Measurements from ENCODE around the gene CNGA4.

GRCh38 chr11:6285019-6285418 is 46.1 kb downstream of the CNGA4 start:
- no peak for TF ChIP-seq CTCF (conservative IDR thresholded peaks at IDR 0.05; ENCODE audit: low read length)
- TF ChIP-seq EZH2phosphoT487 (IDR thresholded peaks at IDR 0.05; ENCODE audit: borderline replicate concordance), result no peak
